ENCODE results near the gene YBX2. TPM values are rescaled to one million over a fixed set of nuclear protein-coding genes. Genes with fewer than 3 reads are reported as not detected.
A peak's percentile ranks its signal among the peaks of the same experiment; 100 is the strongest.

The YBX2 gene
- total and polyA plus RNA-seq, 8 donors: 0.43 to 72.4 (median 1.3) TPM; not detected in 1

DNA sequence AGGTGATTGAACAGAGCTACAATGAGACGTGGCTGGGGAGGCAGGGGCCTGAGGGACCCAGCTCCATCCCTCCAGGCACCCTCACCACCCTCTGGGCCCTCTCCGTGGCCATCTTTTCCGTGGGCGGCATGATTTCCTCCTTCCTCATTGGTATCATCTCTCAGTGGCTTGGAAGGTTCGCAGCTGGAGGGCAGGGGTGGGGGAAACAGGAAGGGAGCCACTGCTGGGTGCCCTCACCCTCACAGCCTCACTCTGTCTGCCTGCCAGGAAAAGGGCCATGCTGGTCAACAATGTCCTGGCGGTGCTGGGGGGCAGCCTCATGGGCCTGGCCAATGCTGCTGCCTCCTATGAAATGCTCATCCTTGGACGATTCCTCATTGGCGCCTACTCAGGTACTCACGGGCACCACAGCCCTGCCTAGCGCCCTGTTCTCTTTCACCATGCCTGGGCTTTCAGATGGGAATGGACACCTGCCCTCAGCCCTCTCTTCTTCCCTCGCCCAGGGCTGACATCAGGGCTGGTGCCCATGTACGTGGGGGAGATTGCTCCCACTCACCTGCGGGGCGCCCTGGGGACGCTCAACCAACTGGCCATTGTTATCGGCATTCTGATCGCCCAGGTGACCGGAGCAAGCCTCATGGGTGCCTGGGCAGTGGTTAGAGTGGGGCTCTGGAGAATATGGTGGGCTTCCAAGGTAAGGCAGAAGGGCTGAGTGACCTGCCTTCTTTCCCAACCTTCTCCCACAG lies 10.8 kb downstream of the YBX2 start:
- Histone ChIP-seq H3K4me3 (peak overlapping the region in 3 of 4 donors; percentile 43 to 60 (median 52)), H3K36me3 (peaks cover 0 to 21% (median 4%) of the 10 kb centered on the region in 4 donors), H3K27ac (peak overlapping the region in 3 of 5 donors; percentile 37 to 92 (median 83)), H3K27me3 (peaks cover 0 to 48% (median 16%) of the 10 kb centered on the region in 3 donors), H3K4me1 (peaks cover 20 to 43% (median 35%) of the 10 kb centered on the region in 4 donors), H3K9me3 (no peaks in the 10 kb centered on the region)
- no peak for DNase-seq
- intact Hi-C loops (cut with DNase I; ENCODE audit: low total_unique reads): no loop called here
- WGBS, 5 donors: 79 to 87% (median 85%) methylated on average over 13 to 18 of the region's 18 CpGs
- TF ChIP-seq EP300 (IDR thresholded peaks at IDR 0.05): no peak
- no peak for TF ChIP-seq POLR2AphosphoS5 (IDR thresholded peaks at IDR 0.05)
- TF ChIP-seq, protein P1, sequence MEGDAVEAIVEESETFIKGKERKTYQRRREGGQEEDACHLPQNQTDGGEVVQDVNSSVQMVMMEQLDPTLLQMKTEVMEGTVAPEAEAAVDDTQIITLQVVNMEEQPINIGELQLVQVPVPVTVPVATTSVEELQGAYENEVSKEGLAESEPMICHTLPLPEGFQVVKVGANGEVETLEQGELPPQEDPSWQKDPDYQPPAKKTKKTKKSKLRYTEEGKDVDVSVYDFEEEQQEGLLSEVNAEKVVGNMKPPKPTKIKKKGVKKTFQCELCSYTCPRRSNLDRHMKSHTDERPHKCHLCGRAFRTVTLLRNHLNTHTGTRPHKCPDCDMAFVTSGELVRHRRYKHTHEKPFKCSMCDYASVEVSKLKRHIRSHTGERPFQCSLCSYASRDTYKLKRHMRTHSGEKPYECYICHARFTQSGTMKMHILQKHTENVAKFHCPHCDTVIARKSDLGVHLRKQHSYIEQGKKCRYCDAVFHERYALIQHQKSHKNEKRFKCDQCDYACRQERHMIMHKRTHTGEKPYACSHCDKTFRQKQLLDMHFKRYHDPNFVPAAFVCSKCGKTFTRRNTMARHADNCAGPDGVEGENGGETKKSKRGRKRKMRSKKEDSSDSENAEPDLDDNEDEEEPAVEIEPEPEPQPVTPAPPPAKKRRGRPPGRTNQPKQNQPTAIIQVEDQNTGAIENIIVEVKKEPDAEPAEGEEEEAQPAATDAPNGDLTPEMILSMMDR (IDR thresholded peaks at IDR 0.05): no peak
- TF ChIP-seq POLR2A (IDR thresholded peaks at IDR 0.05): no peak

DNA sequence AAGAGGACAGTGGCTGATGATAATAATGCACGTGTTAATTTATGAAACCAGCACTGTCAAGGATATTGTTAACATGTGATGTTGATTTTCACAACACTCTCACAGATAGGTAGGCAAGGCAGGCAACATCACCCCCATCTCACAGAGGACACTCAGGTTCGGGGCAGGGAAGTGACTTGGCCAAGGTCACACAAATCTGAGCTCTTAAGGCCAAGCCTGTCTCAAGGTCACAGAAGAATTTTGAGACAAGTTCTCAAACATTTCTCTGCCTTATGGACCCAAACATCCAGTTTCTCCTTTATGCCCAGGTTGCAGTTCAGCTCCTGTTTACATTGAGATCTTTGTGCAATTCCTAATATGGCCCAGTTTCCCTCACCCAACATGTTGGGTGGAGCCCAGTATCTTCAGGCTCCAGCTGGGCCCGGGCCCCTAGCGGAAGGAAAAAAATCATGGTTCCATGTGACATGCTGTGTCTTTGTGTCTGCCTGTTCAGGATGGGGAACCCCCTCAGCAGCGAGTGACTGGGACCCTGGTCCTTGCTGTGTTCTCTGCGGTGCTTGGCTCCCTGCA lies 11.6 kb downstream of the YBX2 start:
- WGBS, 5 donors: 28 to 55% (median 52%) methylated on average over 4 to 6 of the region's 6 CpGs
- H3K36me3 ChIP-seq: peaks cover 0 to 21% (median 4%) of the 10 kb centered on the region in 4 donors
- H3K27me3 ChIP-seq: peaks cover 0 to 40% (median 16%) of the 10 kb centered on the region in 3 donors
- H3K9me3 ChIP-seq: no peaks in the 10 kb centered on the region
- peak in 1 of 2 donors; percentile 42 for DNase-seq
- peaks cover 20 to 43% (median 35%) of the 10 kb centered on the region in 4 donors for H3K4me1 ChIP-seq
- peak overlapping the region; percentile 43 to 60 (median 54) for H3K4me3 ChIP-seq
- H3K27ac ChIP-seq: peak overlapping the region in 4 of 5 donors; percentile 81 to 92 (median 84)
- TF ChIP-seq, protein P1 (IDR thresholded peaks at IDR 0.05): no peak
- TF ChIP-seq EP300 (IDR thresholded peaks at IDR 0.05) (no peak), POLR2A (IDR thresholded peaks at IDR 0.05) (no peak), POLR2AphosphoS5 (IDR thresholded peaks at IDR 0.05) (peak in 1 of 3 donors; percentile 27)
- intact Hi-C loops (cut with DNase I; ENCODE audit: low total_unique reads): no loop called here

DNA sequence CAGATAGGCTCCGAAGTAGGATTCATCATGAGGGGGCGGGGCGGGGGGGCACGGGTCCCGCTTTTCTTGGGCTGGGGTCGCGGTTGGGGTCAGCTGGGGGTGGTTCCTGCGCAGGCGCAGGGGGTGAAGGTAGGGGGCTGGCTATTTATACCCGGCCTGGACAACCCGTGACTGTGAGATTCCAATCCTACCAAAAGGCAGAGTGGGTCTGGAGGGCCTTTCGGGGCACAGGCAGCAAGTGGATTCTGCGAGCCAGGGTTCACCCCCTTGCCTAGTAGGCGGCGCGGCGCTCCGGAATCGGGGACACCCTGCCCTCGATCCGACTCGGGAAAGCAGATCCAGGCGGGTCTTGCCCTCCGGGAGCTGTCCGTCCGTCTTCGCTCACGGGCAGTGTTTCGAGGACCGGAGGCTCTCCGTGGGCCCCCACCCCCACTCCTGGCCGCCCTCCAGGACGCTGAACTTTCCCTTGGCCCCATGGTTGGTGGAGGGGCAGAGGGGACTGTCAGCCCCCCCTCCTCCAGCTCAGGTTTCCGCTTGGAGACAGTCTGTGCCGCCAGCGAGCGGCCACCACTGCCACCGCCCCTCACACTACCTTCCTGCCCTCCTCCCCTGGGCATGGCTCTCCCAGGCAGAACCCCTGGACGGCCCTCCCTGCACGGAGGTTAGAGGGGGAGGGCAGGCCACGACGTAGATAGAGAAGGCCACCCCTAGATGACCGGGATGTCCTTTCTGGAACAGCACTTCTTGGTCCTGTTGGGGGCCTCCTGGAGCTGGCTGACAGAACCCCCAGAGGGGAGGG lies 12.3 kb downstream of the YBX2 start:
- TF ChIP-seq, protein P1 (IDR thresholded peaks at IDR 0.05): no peak
- TF ChIP-seq EP300 (IDR thresholded peaks at IDR 0.05) (no peak), POLR2A (IDR thresholded peaks at IDR 0.05) (no peak), POLR2AphosphoS5 (IDR thresholded peaks at IDR 0.05) (no peak)
- Histone ChIP-seq H3K4me1 (peaks cover 20 to 43% (median 35%) of the 10 kb centered on the region in 4 donors), H3K9me3 (no peaks in the 10 kb centered on the region), H3K27me3 (peaks cover 0 to 39% (median 16%) of the 10 kb centered on the region in 3 donors), H3K36me3 (peaks cover 0 to 21% (median 4%) of the 10 kb centered on the region in 4 donors), H3K27ac (peak overlapping the region; percentile 40 to 92 (median 83)), H3K4me3 (peak overlapping the region; percentile 43 to 60 (median 54))
- DNase-seq: peak in 1 of 2 donors; percentile 67
- 3 to 12% (median 5%) methylated on average over 31 to 43 of the region's 43 CpGs for whole genome bisulfite sequencing, 5 donors
- intact Hi-C loops (cut with DNase I; ENCODE audit: low total_unique reads): no loop called here
